AG08396 (cell line): ENCODE measurements around the gene TGFBRAP1.
A peak's percentile ranks its signal among the peaks of the same experiment; 100 is the strongest.

Experiments used
- DNase-seq: peaks from one replicate; pipeline ENCODE4 v3.0.0; 2012; ENCODE audit warnings: low spot score, mixed read lengths

The TGFBRAP1 gene

DNA sequence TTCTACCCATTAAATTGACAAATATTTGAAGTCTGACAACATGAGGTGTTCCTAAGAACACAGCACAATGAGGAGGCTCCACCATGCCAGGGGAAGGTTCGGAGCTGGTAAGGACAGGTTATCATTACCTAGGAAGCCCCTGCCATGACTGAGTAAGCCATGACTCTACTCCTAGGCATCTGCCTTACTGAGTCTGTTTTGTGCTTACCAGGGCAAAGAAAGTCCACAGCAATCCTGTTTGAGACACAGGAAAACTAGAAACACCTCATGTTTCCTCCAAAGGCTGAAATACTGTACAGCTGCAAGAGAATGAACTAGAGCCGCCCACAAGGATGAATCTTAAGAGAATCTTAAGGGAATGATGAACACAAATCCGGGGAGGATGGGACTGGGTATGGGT lies 11.6 kb downstream of the TGFBRAP1 start:
- DNase-seq, result no peak

DNA sequence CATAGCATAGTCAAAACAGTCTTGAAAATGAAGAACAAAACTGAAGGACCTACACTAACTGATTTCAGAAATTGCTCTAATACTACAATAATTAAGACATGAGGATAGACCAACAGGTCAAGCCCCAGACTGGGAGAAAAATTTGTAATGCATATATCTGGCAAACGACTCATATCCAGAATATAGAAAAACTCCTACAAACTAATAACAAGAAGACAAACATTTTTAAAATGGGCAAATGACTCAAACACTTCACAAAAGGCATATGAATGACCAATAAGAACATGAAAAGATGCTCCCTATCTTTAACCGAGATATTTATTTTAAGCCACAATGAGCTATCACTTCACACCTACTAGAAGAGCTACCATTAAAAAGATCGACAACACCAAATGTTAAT lies 14.2 kb downstream of the TGFBRAP1 start:
- no peak for DNase-seq

GRCh38 chr2:105313877-105314276 lies 15.7 kb downstream of the TGFBRAP1 start:
- no peak for DNase-seq

GRCh38 chr2:105309147-105309545 lies 20.4 kb downstream of the TGFBRAP1 start:
- DNase-seq, result no peak

- no peak for DNase-seq
Measured at GRCh38 chr2:105308382-105309146, 21.0 kb downstream of the TGFBRAP1 start.

GRCh38 chr2:105307962-105308361 lies 21.6 kb downstream of the TGFBRAP1 start:
- no peak for DNase-seq

DNA sequence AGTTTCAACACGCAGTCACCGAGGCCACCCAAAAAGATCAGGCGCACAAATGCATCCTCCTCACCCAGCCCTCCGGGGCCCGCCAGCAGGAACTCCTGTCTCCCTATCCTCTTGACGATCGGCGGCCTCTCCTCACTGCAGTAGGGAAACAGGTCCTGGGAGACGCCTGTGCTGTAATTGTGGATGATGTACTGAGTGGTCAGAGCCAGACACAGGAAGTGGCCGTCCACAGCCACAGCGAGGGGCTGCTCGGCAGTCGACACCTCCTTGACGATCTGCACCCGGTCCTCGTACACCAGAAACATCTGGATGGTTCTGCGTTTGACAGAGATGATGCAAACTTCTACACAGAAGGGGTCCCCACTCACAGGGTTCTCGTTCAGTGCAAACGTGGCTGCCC lies 22.0 kb downstream of the TGFBRAP1 start:
- no peak for DNase-seq

GRCh38 chr2:105307146-105307545 lies 22.4 kb downstream of the TGFBRAP1 start:
- no peak for DNase-seq

GRCh38 chr2:105301646-105302045 lies 27.9 kb downstream of the TGFBRAP1 start:
- DNase-seq, result no peak

DNA sequence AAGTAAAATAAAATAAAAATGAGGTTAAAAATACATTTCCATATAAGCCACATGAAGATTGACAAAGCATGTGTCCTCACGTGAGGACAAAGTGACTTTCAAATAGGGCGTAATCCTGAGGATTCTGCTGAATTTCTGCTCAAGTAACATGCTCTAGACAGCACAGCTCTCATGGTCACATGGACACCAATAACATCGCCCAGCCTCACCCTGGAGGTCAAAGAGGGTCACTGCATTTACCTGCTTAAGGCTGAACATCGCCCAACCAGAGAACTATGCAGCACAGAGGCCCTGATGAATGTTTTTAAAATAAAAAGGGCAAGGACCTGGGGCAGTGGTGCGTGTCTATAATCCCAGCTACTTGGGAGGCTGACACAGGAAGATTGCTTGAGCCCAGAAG lies 30.2 kb downstream of the TGFBRAP1 start:
- no peak for DNase-seq

- no peak for DNase-seq
Measured at GRCh38 chr2:105298017-105298416, 31.5 kb downstream of the TGFBRAP1 start.

DNA sequence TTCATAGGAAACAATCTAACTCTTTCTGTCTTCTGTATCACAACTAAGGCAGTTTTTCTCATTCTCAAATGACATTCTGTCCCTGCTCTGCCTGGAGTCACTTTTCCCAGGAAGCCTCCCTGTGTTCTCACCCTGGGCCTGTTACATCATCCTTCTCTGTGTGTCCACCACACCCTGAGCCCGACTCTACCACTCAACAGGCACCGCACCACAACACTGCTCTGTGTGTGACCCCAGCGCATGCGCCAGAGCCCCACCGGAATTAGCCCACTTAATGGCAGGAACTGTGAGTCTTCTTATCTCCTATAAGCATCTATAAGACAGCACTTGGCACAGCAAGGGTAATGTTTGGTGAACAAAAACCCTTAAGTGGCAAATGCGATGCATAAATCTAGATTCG lies 32.3 kb downstream of the TGFBRAP1 start:
- DNase-seq, result no peak

- no peak for DNase-seq
Measured at GRCh38 chr2:105296017-105296611, 33.4 kb downstream of the TGFBRAP1 start.

- peak; percentile 76 for DNase-seq
Measured at GRCh38 chr2:105294844-105295481, 34.6 kb downstream of the TGFBRAP1 start.

DNA sequence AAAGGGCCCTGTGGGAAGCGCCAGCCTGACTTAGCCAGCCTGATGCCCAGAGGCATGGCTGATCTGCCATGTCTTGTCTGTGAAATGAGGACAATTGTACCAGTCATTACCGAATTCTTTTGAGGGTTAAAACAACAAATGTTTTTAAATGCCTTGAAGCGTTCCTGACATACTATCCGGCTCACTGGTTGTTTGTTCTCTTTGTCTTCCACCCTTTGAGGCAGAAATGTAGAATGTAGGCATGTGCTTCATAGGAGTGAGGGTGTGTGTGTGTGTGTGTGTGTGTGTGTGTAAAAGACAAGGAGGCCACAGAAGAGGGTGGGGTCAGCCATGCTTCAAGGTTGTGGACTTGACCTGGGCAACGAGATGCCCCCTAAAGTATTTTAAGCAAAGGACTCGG lies 35.5 kb downstream of the TGFBRAP1 start:
- DNase-seq, result no peak

- DNase-seq, result no peak
Measured at GRCh38 chr2:105291981-105292380, 37.6 kb downstream of the TGFBRAP1 start.

GRCh38 chr2:105290981-105291660 lies 38.4 kb downstream of the TGFBRAP1 start:
- no peak for DNase-seq

GRCh38 chr2:105288133-105288532 lies 41.4 kb downstream of the TGFBRAP1 start:
- DNase-seq, result no peak

GRCh38 chr2:105287692-105288091 lies 41.8 kb downstream of the TGFBRAP1 start:
- DNase-seq, result no peak

DNA sequence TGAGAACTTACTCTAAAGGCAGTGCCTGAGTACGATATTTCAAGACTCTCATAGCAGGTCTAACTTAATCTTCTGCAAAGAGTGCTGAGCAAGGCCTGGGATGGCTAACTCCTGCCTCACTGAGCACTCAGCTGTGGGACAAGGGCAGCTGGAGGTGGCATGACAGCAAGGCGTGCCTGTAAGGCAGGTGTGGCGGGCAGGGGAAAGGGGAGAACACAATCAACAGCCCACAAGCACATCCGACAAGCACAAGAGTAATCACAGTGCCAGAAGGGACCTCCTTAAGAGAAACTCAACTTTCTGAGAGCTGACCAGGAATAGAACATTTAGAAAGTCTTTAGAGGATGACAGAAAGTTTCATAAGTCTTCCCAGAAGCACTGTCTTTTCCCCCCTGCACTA lies 46.0 kb downstream of the TGFBRAP1 start:
- no peak for DNase-seq

DNA sequence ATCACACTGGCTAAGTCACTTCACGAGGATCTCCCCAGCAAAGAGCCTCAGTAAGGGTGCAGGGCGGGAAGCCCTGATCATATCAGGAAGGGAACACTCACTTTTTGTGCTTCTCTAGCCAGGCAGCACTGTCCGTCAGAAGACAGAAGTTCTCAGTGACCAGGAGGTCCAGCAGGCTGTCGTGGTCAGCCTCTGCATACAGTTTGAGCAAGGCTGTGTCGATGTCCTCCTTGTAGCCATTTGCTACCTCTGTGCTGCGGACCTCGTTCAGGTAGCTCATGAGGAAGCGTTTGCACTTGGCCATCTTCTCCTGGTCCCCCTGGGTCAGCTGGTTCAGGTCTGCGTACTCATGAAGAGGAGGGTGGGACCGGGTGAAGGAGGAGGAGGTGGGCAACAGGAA lies 49.3 kb downstream of the TGFBRAP1 start:
- DNase-seq, result no peak

DNA sequence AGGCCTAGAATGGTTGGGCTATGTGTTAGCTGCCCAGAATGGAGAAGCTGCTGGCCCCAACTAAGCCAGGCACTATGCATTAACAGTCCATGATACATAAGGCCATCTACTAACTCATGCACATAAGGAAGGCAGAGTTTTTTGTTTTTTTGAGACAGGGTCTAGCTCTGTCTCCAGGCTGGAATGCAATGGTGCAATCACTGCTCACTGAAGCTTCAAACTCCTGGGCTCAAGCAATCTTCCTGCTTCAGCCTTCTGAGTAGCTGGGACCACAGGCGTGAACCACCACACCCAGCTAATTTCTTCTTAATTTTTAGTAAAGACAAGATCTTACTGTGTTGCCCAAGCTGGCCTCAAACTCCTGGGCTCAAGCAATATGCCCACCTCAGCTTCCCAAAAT lies 50.4 kb downstream of the TGFBRAP1 start:
- no peak for DNase-seq

DNA sequence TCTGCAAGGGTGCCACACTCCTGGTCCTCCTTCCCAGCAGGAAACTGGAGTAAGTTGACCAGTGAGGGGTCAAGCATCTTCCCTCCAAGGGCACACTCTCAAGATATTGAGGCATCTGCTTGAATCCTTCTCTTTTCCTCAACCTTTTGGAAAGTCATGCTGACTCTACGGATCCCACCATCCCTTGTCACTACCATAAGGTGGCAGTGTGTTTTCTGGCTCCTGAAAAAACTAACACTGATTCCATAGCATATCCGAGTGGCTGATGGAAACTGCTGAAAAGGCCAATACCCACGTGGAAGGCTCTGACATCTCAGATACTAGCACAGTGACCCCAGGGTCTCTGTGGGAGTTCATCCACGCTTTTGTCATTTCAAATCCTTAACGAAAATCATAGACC lies 50.9 kb downstream of the TGFBRAP1 start:
- no peak for DNase-seq
